Frontal cortex (tissue), 4 donors: Measurements from ENCODE around the gene FNBP1. TPM values are rescaled to one million over a fixed set of nuclear protein-coding genes. Genes with fewer than 3 reads are reported as not detected.

Source experiments
- DNase-seq, 2 donors: peaks; one replicate each; pipeline ENCODE4 v3.0.0; 2012; ENCODE audit warnings: low spot score in 2 of 2
- FAIRE-seq: peaks from 2 replicates; lab custom pipeline; 2012; peaks lifted over from hg19 to GRCh38; lab: Jason Lieb, UNC
- total RNA-seq: library from RNA; depleted of rRNA; stranded (reverse); fragments of >200 nt; gene quantifications from one replicate; pipeline ENCODE4 v1.2.3, GENCODE V29; 2014
- donor health status: control.
- donor health status: control.
- donor health status: control.

The FNBP1 gene
- total RNA-seq, 1 donor from 2014 or later: 49.7 TPM

DNA sequence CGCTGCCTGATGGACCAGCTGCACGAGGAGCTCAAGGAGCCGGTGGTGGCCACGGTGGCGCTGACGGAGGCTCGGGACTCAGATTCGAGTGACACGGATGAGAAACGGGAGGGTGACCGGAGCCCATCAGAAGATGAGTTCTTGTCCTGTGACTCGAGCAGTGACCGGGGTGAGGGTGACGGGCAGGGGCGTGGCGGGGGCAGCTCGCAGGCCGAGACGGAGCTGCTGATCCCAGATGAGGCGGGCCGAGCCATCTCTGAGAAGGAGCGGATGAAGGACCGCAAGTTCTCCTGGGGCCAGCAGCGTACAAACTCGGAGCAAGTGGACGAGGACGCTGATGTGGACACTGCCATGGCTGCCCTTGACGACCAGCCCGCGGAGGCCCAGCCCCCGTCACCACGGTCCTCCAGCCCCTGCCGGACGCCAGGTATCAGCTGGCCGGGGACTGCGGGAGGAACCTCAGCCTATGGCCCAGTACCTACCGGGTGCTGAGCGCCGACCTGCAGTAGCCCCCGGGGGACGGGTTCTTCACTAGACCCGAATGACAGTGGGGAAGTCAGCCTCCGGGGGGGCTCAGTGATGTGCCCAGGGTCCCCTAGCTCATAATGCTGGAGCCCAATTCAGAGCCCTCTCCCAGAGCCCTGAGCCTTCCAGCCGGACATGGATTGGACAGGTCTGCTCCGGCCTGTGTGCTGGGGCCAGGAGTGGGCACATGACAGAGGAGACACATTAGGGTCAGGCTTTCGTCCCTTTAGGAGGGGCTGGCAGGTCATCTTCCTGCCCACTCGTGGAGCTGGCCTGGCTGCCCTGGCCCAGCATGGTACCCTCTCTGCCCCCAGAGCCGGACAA is 174.7 kb downstream of the FNBP1 start:
- no peak for FAIRE-seq
- DNase-seq: no peak

DNA sequence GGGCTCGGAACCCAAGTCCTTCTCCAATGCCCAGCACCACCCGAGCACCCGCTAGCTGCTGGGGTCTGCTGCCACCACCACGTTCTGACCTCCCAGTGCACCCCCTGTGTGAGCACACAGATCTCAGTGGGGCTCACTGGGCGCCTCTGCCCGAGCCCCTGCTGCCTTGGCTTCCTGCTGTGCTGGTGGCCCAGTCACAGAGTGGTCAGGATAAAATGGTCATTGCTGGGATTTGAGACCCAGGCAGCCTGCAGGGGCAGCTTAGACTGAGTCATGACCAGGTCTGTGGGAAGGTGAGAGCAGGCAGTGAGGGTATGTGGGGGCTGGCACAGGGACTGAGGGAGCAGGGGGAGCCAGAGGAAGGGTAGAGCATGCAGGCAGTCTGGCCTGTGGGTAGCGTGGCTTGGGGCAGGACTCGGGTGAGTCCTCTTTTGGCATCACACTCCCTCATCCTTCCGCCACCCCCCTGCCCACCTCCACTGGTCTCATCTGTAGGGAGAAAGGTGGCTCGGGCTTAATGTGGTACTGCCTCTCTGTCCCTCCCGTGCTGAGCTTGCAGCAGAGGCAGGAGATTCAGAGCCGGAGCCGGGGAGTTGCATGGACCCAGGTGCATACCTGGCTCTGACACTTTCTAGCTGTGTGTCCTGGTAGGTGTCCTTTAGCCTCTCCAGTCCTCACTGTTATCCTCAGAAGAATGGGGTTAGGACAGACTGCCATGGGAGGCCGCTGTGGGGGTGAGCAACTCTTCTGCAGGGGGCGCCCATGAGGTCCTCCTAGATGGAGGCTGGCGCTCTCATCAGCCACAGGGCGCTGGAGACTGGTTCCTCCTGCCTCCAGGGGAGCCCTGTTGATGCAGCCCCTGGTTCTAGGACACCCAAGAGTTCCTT is 175.6 kb downstream of the FNBP1 start:
- no peak for DNase-seq
- FAIRE-seq: no peak

DNA sequence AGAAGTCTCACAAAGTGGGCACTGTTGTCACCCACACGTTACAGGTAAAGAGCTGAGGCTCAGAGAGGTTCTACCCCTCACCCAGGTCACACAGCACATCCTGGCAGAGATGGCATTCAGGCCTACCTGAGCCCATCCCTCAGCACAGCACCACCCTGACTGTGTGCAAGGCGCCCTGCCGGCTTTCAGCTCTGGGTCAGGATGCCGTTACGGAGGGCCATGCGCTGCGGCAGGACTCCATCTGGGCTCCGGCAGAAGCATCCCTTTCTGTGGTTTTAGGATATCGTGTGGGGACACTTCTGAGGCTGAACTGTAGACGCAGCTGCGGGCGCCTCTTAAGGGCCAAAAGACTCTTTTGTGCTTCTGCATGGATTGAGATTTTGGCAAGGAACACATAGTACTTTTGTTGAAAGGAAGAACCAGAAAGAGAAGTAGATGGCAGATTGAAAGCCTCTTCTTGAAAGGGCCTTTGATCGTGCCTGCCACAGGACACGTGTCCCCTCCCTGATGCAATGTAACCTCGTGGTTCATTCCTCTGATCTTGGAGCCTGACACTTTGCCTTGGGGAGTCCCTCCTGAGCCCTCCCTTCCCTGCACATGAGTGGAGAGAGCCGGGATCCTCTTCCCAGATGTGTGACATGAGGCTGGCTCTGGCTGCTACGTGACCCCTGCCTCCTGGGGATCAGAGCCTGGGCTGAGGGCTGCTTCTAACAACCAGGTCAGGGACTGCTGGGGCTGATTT is 176.4 kb downstream of the FNBP1 start:
- DNase-seq (no peak), FAIRE-seq (no peak)

DNA sequence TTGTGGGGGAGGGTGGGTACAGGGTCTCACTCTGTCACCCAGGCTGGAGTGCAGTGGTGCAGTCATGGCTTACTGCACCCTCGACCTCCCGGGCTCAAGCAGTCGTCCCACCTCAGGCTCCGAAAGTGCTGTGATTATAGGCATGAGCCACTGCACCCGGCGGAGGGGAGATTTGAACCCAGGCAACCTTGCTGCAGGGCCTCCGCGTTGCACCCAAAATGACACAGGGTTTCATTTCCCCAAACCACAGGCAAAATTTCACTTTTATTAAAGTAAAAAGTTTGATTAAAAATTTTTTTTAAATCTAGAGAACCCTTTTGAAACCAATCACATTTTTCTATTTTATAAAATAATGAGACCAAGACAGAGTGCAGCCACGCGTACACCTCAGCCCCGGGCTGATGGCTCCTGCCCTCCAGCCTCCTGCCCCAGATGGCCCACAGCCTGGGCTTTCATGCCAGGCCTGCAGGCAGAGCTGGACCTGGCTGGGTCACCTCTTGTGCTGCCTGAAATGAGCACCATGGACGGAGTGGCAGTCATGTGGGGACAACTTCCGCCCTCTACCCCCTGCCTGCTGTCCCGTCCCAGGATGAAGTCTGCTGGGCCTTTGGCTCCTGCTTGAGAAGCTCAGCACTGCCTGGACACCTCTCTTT is 177.2 kb downstream of the FNBP1 start:
- DNase-seq (no peak), FAIRE-seq (no peak)

DNA sequence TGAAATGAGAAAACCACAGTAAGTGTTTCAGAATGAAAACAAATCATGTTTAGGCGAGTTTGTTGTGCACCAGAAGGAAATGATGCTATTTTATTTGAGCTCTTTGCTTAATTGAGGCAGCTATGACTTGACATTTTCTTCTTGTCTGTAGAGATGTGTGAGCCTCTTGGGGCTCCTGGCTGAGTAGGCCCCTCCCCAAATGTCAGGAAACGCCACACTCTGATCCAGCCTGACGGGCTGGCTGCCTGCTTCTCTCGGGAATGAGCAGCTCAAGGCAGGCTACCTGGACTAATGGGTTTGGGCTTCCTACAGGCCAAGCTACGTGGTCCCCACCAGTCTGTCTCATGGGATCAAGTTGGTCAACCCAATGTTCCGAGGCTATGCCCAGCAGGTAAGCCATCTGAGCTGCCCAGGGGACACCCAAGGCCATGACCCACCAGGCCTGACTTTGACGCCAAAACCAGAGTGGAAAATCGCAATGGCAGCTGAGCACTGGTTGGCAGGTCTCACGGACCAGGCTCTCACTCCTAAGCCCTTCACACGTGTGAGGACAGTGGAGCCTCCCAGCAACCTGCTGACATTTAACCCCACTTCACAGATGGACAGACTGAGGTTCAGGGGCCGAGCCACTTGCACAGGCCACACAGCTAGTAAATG is 177.9 kb downstream of the FNBP1 start:
- DNase-seq: no peak
- no peak for FAIRE-seq

DNA sequence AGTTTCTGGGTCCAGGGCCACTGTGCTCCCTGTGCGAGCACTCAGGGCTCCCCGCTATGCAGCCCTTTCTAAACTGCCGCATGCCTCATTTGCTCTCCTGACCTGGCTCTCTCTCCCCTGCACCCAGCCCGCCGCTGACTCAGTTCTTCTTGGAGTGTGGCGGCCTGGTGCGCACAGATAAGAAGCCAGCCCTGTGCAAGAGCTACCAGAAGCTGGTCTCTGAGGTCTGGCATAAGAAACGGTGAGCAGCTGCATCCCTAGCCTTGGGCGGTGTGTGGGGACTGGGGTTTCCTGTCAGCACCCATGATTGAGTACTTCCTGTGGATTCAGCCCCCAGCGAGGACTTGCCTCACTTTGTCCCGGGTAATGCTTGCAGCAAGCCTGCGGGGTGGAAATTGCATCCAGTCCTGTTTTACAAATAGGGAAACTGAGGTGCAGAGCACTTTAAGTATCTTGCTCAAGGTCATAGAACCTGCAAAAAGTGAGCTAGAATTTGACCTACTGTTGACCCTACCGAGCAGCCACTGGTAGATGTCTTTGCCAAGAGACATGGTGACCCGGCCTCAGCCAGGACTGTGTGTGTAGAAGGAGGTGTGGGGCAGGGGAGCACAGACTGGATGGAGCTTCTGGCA is 179.8 kb downstream of the FNBP1 start:
- FAIRE-seq: no peak

DNA sequence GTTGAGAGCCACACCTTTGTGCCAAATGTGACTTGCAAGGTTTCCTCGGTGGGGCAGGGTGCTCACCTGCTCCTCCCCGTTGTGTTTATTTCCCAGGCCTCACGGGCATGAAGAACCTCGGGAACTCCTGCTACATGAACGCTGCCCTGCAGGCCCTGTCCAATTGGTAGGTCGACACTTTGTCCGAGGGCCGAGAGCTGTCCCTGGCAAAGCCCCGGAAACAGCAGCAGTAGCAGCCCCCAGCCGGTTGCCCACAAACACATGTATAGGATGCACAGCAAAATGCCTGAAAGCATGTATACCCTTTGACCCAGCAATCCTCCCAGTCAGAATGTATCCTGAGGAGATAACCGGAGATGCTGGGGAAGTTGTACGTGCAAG is 181.6 kb downstream of the FNBP1 start:
- FAIRE-seq (no peak), DNase-seq (no peak)

More for the DNA sequence above, 179.8 kb downstream of the FNBP1 start:
- DNase-seq: no peak

DNA sequence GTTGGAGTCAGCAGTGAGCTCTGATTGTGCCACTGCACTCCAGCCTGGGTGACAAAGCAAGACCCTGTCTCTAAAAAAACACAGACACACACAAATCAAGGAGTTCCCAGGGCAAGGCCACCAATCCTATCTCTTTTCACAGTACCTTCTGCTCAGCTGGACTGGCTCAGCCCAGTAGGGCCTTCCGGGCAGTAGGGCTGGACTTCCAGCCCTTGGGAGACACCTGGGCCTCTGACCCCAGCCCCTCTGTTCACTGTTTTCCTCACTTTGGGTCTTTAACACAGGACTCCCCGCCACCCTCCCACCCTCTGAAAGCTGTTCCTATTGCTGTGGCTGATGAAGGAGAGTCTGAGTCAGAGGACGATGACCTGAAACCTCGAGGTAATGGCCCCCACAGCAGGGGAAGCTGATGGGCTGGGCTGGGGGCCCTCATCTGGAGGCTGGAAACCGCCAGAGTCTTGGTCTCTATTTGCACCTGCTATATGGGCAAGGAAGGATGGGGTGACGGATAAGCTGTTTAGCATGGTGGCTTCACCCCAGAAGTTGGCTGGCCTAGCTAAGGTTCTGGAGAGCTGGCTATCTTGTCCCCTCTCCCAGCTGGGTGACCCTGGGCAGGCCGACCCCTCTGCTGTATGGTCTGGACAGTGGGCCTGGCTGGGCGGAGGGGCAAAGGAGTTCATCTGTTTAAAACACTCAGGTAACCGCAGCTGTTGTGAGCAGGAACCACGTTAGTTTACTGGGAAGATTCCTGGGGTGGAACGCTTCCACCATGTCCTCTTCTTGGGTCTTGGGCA is 182.1 kb downstream of the FNBP1 start:
- no peak for FAIRE-seq
- DNase-seq: no peak

DNA sequence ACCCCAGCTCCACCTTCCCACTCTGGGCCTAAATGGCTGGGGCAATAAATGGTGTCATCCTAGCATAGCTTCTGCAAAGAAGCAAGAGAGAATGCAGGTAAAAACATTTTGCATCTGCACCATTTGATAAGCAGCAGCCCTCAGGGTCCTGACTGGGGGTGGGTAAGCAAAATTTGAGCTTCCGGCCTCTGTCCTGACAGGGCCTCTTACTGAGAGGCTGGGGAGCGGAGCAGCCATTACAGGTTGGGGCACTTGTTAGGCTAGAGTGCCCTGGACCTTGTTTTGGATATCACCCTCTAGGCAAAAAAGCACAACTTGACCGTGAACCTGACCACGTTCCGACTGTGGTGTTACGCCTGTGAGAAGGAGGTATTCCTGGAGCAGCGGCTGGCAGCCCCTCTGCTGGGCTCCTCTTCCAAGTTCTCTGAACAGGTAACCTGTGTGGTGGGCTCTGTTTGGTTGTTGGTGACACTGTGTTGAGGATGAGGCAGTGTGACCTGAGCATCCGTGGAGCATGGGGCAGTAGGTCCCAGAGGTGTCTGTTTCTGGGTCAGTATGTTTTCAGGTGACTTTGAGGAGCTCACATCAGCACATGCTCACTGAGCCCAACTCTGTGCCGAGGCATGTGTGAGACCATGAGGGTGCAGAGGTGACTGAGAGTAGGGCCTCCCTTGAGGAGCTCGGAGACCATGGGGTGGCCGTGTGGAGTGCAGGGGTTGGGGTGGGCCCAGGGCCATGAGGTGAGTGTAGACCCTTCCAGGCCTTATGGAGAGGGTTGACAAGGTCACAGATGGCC is 184.6 kb downstream of the FNBP1 start:
- FAIRE-seq (no peak), DNase-seq (no peak)

DNA sequence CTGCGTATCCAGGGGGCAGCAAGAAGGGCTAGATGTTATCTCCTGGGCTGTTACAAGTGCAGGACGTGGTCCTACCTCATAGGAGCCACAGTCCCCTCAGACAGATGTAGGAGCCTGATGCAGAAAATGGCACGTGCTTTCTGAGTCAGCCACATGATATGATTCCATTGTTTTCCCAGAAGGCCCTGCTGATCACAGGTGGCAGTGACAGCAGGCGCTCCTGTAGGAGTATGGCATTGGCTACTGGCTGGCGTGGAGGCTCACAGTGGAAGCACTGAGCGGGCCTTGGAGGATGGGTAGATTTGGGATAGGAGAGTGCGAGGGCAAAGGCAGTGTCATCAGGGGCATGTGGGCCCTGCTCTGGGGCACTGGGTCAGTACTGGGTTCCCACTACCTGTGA is 185.8 kb downstream of the FNBP1 start:
- FAIRE-seq (no peak), DNase-seq (no peak)

DNA sequence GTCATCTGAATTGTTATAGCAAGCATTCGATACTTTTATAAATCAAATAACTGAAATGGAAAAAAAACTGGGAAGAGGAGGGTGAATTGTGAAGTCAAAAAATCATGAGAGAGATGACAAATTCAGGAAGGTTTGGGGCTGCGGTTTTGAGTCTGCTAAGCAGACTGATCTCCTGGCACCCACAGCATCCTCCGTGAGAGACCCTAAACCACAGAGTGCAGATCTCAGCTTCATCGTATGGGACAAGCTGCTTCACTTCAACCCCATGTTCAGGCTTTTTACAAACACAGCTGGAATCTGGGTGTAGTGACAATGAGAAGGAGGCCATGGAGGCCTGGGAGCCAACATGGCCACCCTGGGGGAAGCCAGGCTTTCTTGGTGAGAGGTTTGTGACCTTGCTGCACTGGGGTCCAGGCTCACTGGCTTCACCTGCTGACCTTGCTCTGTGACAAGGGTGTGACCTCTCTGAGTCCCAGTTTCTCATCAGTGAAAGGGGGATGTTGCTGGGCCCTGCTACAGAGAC is 188.3 kb downstream of the FNBP1 start:
- FAIRE-seq: no peak
- DNase-seq: no peak

DNA sequence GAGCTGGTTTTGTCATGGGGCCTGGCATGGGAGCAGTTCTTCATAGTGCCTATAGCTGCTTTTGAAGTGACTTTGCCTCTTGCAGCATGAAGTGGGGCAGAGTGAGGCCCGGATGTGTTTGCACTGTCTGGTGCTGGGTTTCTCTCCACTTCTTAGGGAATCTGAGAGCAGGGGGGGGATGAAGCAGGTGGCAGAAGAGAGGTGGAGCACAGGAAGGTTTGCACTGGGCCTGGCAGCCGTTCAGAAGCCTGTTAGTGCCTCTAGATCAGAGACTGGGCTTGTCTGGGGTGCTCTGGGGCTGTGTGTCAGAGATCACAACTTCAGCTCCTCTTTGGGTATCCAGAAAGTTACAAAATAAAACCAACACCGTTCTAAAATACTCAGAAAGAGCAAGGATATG is 189.4 kb downstream of the FNBP1 start:
- FAIRE-seq (no peak), DNase-seq (no peak)

DNA sequence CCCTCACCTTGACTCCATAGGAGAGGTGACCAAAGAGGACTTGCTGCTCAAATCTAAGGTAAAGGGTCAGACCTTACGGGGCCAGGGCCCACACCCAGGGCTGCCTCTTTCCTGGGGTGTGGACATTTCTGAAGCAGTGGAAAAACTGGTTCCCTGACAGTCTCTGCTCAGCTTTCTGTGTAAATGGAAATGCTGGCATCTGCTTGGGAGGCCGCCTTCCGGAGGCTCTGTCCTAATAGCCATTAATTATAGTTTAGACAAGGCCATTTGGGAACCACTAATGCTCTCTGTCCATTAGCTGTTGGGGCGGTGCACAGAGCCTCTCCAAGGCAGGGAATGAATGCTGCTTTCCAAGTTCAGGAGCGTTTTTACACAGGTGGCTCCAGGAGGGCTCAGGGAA is 190.4 kb downstream of the FNBP1 start:
- FAIRE-seq: no peak
- DNase-seq: no peak

DNA sequence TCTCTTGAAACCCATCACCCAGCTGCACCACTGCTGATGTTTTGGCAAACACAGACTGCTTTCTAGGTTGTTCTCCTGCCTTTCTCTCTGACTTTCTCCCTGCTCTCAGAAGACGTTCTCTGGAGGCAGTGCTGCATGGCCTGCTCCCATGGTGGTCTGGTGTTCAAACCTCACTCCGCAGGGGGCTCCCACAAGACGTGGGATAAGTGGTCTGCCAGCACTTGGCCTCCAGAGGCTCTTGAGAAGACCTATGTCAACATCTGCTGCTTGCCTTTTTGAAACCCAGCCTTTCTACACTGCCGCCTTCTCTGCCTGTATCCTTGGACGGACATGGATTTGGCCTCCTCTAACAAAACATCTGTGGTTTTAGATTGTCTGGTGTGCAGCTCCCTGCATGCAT is 191.2 kb downstream of the FNBP1 start:
- no peak for FAIRE-seq
- no peak for DNase-seq

DNA sequence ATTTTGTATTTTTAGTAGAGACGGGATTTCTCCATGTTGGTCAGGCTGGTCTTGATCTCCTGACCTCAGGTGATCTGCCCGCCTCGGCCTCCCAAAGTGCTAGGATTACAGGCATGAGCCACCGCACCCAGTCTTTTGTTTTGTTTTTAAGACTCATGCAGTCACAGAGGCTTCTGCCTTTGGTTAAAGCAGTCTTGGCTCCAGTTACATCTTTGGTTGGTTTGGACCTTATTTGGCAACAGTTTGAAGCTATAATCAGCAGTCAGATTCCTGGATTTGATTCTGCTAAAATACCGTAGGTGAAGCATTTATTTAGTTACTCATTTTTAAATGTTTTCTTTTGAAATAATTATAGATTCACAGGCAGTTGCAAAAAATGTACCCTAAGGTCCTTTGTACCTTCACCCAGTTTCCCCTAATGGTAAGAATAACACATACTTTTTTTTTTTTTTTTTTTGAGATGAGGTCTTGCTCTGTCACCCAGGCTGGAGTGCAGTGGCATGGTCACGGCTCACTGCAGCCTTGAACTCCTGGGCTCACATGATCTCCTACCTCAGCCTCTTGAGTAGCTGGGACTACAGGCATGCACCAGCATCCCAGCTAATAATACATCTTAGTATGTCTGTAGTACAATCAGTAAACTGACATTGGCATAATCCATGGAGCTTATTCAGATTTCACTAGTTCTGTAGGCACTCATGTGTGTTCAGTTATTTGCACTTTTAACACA is 192.0 kb downstream of the FNBP1 start:
- FAIRE-seq (no peak), DNase-seq (no peak)

DNA sequence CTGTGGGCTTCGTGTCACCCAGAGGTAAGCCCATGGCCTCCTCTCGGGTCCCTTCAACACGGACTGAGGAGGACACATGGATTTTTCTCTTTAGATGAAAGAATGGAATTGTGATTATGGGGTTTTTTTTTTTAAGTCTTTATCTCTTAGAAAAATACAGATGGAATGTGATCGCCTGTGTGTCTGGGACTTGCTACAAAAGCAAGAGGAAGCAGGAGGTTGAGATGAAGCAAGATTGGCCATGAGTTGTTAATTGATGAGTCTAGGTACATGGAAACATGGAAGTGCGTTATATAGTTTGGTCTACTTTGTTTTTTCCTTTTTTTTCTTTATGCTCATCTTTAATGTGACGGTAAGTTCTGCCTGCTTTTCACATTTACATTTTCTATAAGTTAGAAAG is 193.1 kb downstream of the FNBP1 start:
- no peak for FAIRE-seq

More for the DNA sequence above, 193.1 kb downstream of the FNBP1 start:
- DNase-seq: no peak
